Measurements from ENCODE around the gene KLHL24.

KLHL24 gene, protein sequence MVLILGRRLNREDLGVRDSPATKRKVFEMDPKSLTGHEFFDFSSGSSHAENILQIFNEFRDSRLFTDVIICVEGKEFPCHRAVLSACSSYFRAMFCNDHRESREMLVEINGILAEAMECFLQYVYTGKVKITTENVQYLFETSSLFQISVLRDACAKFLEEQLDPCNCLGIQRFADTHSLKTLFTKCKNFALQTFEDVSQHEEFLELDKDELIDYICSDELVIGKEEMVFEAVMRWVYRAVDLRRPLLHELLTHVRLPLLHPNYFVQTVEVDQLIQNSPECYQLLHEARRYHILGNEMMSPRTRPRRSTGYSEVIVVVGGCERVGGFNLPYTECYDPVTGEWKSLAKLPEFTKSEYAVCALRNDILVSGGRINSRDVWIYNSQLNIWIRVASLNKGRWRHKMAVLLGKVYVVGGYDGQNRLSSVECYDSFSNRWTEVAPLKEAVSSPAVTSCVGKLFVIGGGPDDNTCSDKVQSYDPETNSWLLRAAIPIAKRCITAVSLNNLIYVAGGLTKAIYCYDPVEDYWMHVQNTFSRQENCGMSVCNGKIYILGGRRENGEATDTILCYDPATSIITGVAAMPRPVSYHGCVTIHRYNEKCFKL

GRCh38 chr3:183635431-183636220 lies at the start of gene KLHL24:
KLHL24 (plus strand) TSS chr3:183635623; CDS start chr3:183650357, 14,734 bp downstream.
- TF ChIP-seq GATA3 (IDR thresholded peaks at IDR 0.05; ENCODE audit: low read depth, low read length): no peak
- no peak for TF ChIP-seq GATA2 (IDR thresholded peaks at IDR 0.05; ENCODE audit: low read depth, low read length)

DNA sequence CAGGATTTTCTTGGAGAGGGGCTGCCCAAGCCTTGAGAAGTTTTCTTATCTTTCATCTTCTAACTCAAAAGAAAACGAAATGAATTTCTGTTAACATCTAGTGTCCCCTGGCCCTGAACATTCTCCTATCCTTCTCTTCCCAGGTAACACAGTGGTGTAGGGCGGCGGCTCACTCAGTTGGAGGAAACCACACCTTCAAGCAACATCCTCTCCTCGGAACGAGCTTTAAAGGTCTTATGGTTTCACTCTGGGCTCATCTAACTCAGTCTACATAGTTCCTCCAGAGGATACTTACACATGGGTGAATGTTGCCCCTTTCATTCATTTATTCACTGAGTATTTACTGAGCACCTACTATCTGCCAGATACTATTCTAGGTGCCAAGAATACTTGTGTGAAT lies 48.9 kb upstream of the KLHL24 start:
- TF ChIP-seq GATA3 (IDR thresholded peaks at IDR 0.05; ENCODE audit: low read depth, low read length): no peak

GRCh38 chr3:183587336-183587735 lies 48.1 kb upstream of the KLHL24 start:
- TF ChIP-seq GATA3 (IDR thresholded peaks at IDR 0.05; ENCODE audit: low read depth, low read length): no peak
- no peak for TF ChIP-seq GATA2 (IDR thresholded peaks at IDR 0.05; ENCODE audit: low read depth, low read length)

DNA sequence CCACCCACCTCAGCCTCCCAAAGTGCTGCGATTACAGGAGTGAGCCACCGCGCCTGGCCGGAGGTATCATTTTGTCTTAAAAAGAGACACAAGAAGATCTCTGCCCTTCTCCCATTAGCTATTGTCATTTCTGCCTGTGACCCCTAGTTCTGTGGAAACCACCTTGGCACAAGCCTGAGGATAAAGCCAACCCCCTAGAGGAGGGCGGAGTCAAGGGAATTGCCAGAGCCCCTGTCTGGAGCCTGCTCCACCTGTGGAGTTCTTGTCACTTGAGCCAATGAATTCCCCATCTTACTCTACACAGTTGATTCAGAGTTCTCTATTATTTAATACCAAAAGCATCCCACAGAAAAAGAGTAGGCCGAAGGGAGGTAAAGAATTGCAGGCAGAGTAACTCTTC lies 45.0 kb upstream of the KLHL24 start:
- TF ChIP-seq GATA3 (IDR thresholded peaks at IDR 0.05; ENCODE audit: low read depth, low read length) (no peak), GATA2 (IDR thresholded peaks at IDR 0.05; ENCODE audit: low read depth, low read length) (no peak)

GRCh38 chr3:183591881-183592521 lies 43.4 kb upstream of the KLHL24 start:
- TF ChIP-seq GATA3 (IDR thresholded peaks at IDR 0.05; ENCODE audit: low read depth, low read length): no peak
- no peak for TF ChIP-seq GATA2 (IDR thresholded peaks at IDR 0.05; ENCODE audit: low read depth, low read length)

- no peak for TF ChIP-seq GATA2 (IDR thresholded peaks at IDR 0.05; ENCODE audit: low read depth, low read length)
- no peak for TF ChIP-seq GATA3 (IDR thresholded peaks at IDR 0.05; ENCODE audit: low read depth, low read length)
These were observed 42.6 kb upstream of the KLHL24 start for GRCh38 chr3:183592821-183593220.

GRCh38 chr3:183594636-183595035 lies 40.8 kb upstream of the KLHL24 start:
- TF ChIP-seq GATA2 (IDR thresholded peaks at IDR 0.05; ENCODE audit: low read depth, low read length) (no peak), GATA3 (IDR thresholded peaks at IDR 0.05; ENCODE audit: low read depth, low read length) (no peak)

DNA sequence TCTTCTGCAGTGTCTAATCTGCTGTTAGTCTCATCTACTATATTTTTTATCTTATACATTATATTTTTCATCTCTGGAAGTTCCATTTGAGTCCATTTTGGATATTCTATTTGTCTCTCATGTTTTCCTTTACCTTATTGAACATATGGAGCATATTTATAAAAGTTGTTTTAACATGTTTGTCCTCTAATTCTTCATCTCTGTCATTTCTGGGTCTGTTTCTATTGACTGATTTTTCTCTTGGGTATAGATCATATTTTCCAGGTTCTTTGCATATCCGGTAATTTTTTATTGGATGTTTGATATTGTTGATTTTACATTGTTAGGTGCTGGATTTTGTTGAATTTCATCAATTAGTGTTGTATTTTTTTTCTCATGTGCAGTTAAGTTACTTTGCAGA lies 37.5 kb upstream of the KLHL24 start:
- TF ChIP-seq GATA2 (IDR thresholded peaks at IDR 0.05; ENCODE audit: low read depth, low read length) (no peak), GATA3 (IDR thresholded peaks at IDR 0.05; ENCODE audit: low read depth, low read length) (no peak)

- TF ChIP-seq GATA3 (IDR thresholded peaks at IDR 0.05; ENCODE audit: low read depth, low read length) (no peak), GATA2 (IDR thresholded peaks at IDR 0.05; ENCODE audit: low read depth, low read length) (no peak)
These were observed 21.8 kb upstream of the KLHL24 start for GRCh38 chr3:183613366-183614285.

GRCh38 chr3:183618542-183618941 lies 16.9 kb upstream of the KLHL24 start:
- TF ChIP-seq GATA3 (IDR thresholded peaks at IDR 0.05; ENCODE audit: low read depth, low read length): no peak

DNA sequence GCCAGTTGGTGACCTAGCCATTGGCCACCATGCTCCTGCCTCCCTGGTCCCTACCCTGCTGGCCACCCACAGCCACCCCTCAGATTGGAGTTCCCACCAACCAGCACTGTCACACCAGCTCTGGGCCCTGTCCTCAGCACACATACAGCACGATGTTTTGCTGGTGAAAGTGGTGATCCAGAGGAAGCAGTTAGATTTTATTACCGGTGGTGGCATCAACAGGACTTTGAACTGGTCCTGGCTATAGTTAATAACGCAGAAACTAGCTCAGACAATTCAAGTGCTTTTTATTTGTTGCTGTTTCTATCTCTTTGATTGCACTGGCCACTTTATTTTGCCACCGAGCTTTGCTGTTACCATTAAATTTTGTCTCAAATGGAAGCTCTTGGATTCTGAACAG lies 16.4 kb upstream of the KLHL24 start:
- TF ChIP-seq GATA2 (IDR thresholded peaks at IDR 0.05; ENCODE audit: low read depth, low read length) (no peak), GATA3 (IDR thresholded peaks at IDR 0.05; ENCODE audit: low read depth, low read length) (no peak)

- TF ChIP-seq GATA2 (IDR thresholded peaks at IDR 0.05; ENCODE audit: low read depth, low read length) (peak; percentile 61), GATA3 (IDR thresholded peaks at IDR 0.05; ENCODE audit: low read depth, low read length) (no peak)
These were observed 15.7 kb upstream of the KLHL24 start for GRCh38 chr3:183619624-183620251.

DNA sequence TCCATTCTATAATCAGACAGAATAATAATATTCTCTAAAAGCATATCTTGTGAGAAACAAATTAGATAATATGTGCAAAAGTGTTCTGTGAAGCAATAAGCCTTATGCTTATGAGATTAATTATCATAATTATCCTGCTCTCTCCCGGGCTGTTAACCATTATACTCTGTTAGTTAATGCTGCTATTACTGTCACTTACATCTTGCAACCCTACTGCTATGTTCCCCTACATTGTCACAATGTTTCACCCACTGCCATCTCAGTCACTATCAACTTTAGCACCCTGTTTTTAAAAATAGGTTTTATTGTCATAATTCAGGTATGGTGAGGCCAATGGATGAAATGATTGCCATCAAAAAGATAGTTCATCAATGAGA lies 15.2 kb upstream of the KLHL24 start:
- TF ChIP-seq GATA2 (IDR thresholded peaks at IDR 0.05; ENCODE audit: low read depth, low read length): no peak
- TF ChIP-seq GATA3 (IDR thresholded peaks at IDR 0.05; ENCODE audit: low read depth, low read length): no peak
